K562 (cell line): ENCODE data around the gene CACNA2D3.

Experiments
- CBX1 ChIP-seq: sonication (generic); IDR thresholded peaks from 2 replicates; pipeline ENCODE4 v1.6.1; 2016; ENCODE audit warnings: antibody characterized with exemption, low read depth, mild to moderate bottlenecking
- CTCF ChIP-seq, 3 experiments: IDR thresholded peaks in 2 of 3; conservative IDR thresholded peaks in 1 of 3; 2 replicates each; pipeline ENCODE4 v1.5.1; 2011 to 2012; ENCODE audit warnings: low read length in 3 of 3, mild to moderate bottlenecking in 3 of 3, control low read depth in 2 of 3, improper control_type of control experiment in 1 of 3, inconsistent platforms in 1 of 3, low read depth in 1 of 3, mixed read lengths in 1 of 3, moderate library complexity in 1 of 3; ENCODE audit not compliant: insufficient read depth in 2 of 3
- EZH2 ChIP-seq: IDR thresholded peaks from 2 replicates; pipeline ENCODE4 v1.6.1; 2012; ENCODE audit warnings: low read depth, mild to moderate bottlenecking, inconsistent platforms, low read length, borderline replicate concordance
- HOMEZ ChIP-seq: fragments of 250-450 bp; sonication (Bioruptor Pico); IDR thresholded peaks from 2 replicates; pipeline ENCODE4 v1.4.0; 2020; ENCODE audit warnings: mild to moderate bottlenecking, moderate library complexity
- MAFK ChIP-seq: IDR thresholded peaks from 2 replicates; pipeline ENCODE4 v1.6.1; 2011; ENCODE audit warnings: low read length, improper control_type of control experiment
- PBX2 ChIP-seq, 2 experiments: IDR thresholded peaks in 1 of 2; conservative IDR thresholded peaks in 1 of 2; 2 replicates each; pipeline ENCODE4 v1.6.1; 2016; ENCODE audit warnings: low read depth in 2 of 2, mild to moderate bottlenecking in 1 of 2, missing compliant biosample characterization in 1 of 2, missing genetic modification characterization in 1 of 2, moderate library complexity in 1 of 2
- POLR2A ChIP-seq: fragments of 450-650 bp; conservative IDR thresholded peaks from 2 replicates; pipeline ENCODE4 v1.6.1; 2016
- PTBP1 ChIP-seq: fragments of 200-400 bp; formaldehyde crosslinking; IDR thresholded peaks from 2 replicates; pipeline ENCODE4 v1.6.1; 2017; ENCODE audit warnings: low read depth, low read length
- SMARCA4 ChIP-seq: fragments of 450-650 bp; IDR thresholded peaks from 2 replicates; pipeline ENCODE4 v1.6.1; 2016
- USF2 ChIP-seq: sonication (generic); formaldehyde crosslinking; IDR thresholded peaks from 2 replicates; pipeline ENCODE4 v1.5.0; 2020; ENCODE audit warnings: missing genetic modification reagents
- ZFX ChIP-seq: sonication (generic); formaldehyde crosslinking; IDR thresholded peaks from 2 replicates; pipeline ENCODE4 v1.8.0; 2022; ENCODE audit warnings: mild to moderate bottlenecking, missing genetic modification reagents, moderate library complexity
- ZKSCAN3 ChIP-seq: fragments of 250-450 bp; sonication (Bioruptor Pico); IDR thresholded peaks from 2 replicates; pipeline ENCODE4 v1.4.0; 2020
- ZNF449 ChIP-seq: fragments of 250-450 bp; sonication (Bioruptor Pico); IDR thresholded peaks from 2 replicates; pipeline ENCODE4 v1.8.0; 2022; ENCODE audit warnings: moderate library complexity, mild to moderate bottlenecking, inconsistent platforms
- ZNF551 ChIP-seq: fragments of 250-450 bp; sonication (Bioruptor Pico); IDR thresholded peaks from 2 replicates; pipeline ENCODE4 v1.5.0; 2021; ENCODE audit warnings: mild to moderate bottlenecking, moderate library complexity

GRCh38 chr3:55061720-55062034, 939.3 kb downstream of the CACNA2D3 start:
- no peak for TF ChIP-seq ZNF449 (CRISPR knock-in tag)
- TF ChIP-seq CBX1, result no peak
- no peak for TF ChIP-seq ZNF551
- TF ChIP-seq USF2 (CRISPR knock-in tag), result no peak
- TF ChIP-seq ZFX (CRISPR knock-in tag), result no peak
- no peak for TF ChIP-seq MAFK
- no peak for TF ChIP-seq CTCF (IDR thresholded peaks at IDR 0.05 in 2 of 3, conservative IDR thresholded peaks at IDR 0.05 in 1 of 3; ENCODE audit: insufficient read depth in 2 of 3, low read depth in 1 of 3, low read length in 3 of 3)
- TF ChIP-seq PTBP1, result no peak
- no peak for TF ChIP-seq ZKSCAN3
- TF ChIP-seq SMARCA4, result no peak
- no peak for TF ChIP-seq POLR2A
- no peak for TF ChIP-seq EZH2
- TF ChIP-seq PBX2 (CRISPR knock-in tag; IDR thresholded peaks at IDR 0.05; ENCODE audit: low read depth), result no peak
- no peak for TF ChIP-seq PBX2 (tag; conservative IDR thresholded peaks at IDR 0.05; ENCODE audit: low read depth)
- TF ChIP-seq HOMEZ, result no peak
